GM21447 (cell line): ENCODE results near the gene PRKAR1B.

Experiments used
- ATAC-seq: cut with Tn5 transposase; IDR thresholded peaks from one replicate; pipeline ENCODE4 v1.9.1; 2021; ENCODE audit not compliant: unreplicated experiment

PRKAR1B gene

GRCh38 chr7:725223-726005 lies 1.7 kb downstream of the PRKAR1B start:
- ATAC-seq: no peak

DNA sequence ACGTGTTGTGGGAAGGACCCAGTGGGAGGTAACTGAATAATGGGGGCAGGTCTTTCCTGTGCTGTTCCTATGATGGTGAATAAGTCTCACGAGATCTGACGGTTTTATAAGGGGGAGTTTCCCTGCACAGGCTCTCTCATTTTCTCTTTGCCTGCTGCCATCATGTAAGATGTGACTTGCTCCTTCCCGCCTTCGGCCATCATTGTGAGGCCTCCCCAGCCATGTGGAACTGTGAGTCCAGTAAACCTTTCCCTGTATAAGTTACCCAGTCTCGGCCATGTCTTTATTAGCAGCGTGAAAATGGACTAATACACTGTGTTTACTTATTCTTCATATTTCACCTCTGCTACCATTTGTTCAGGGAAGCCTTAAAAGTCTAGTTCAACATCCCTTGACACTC lies 2.8 kb downstream of the PRKAR1B start:
- no peak for ATAC-seq

DNA sequence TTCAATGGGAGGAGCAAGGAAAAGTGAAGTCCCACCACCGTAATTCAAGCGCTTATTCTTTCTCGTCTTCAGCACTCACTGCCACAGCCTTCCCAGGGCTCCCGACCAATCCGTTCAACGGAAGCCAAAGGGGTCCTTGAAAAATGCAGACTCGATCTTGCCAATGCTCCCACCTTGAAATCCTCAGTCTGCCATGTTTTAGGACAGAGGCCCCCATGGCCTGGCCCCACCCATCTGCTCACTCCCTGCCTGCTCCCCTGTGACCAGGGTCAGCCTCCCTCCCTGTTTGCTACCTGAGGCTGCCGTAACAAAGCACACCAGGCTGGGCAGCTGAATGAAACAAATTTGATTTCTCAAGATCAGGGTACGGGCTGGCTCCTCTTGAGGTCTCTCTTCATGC lies 3.5 kb downstream of the PRKAR1B start:
- no peak for ATAC-seq

GRCh38 chr7:721619-722248 lies 5.3 kb downstream of the PRKAR1B start:
- ATAC-seq: no peak

GRCh38 chr7:716636-717035 lies 10.4 kb downstream of the PRKAR1B start:
- ATAC-seq: no peak

GRCh38 chr7:716222-716621 lies 10.9 kb downstream of the PRKAR1B start:
- ATAC-seq: no peak

- no peak for ATAC-seq
These were observed 12.8 kb downstream of the PRKAR1B start for GRCh38 chr7:714251-714671.

- ATAC-seq: no peak
These were observed 13.4 kb downstream of the PRKAR1B start for GRCh38 chr7:713488-714230.

DNA sequence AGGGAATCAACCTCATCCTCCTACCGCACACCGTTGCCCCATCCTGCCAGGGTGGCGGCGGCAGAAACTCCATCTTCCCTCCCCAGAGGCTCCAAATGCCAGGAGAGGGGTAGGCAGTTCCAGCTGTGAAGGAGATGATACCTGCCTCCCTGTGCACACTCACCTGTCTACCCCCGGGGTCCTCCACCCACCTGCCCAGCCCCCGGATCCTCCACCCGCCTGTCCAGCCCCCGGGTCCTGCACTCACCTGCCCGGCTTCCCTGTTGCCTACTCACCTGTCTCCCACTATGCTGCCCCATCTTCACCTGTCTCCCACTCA lies 14.0 kb downstream of the PRKAR1B start:
- ATAC-seq: no peak

- ATAC-seq: no peak
These were observed 14.5 kb downstream of the PRKAR1B start for GRCh38 chr7:712381-713138.

- no peak for ATAC-seq
These were observed 15.1 kb downstream of the PRKAR1B start for GRCh38 chr7:711922-712380.

GRCh38 chr7:711093-711921 lies 15.8 kb downstream of the PRKAR1B start:
- ATAC-seq: no peak

DNA sequence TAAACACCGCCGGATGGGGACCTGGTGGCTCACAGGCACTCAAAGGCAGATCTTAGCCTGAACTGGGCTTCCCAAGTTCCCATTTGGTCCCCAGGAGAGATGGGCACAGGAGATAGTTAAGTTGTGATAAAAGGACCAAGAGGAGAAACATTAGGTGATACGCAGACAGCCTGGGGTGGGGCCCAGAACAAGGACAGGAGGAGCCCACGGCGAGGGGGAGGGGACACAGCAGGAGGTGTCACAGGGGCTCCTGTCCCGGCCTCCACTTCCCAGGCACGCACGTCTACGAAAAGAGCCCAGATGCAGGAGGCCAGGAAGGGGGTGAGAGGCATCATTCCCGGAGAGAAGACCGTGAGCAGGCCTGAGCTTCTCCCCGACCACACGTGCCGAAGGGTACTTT lies 16.9 kb downstream of the PRKAR1B start:
- ATAC-seq: no peak

DNA sequence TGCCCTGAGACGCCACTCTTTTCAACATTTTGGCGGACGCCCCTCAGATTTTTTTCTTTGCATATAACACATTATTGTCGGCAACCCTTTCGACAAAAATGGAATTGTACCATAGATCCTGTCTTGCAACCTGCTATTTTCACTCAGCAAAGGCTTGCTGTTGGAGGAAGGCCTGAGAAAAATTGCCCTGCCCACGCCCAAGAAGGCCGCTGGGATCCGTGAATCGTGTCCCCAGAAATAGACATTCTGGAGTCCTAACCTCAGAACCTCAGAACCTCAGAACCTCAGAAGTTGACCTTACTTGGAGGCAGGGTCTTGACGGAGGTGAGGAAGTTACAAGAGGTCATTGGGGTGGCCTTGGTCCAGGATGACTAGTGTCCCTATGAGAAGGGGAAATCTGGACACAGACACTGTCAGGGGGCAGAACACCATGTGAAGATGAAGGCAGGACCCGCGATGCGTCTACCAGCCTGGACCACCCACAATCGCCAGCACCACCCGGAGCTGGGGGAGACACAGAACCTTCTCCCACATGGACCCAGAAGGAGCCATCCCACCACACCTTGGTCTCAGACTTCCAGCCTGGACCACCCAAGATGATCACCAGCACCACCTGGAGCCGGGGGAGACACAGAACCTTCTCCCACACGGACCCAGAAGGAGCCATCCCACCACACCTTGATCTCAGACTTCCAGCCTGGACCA lies 19.6 kb downstream of the PRKAR1B start:
- ATAC-seq: no peak

GRCh38 chr7:706721-707120 lies 20.4 kb downstream of the PRKAR1B start:
- no peak for ATAC-seq

- no peak for ATAC-seq
These were observed 24.0 kb downstream of the PRKAR1B start for GRCh38 chr7:703049-703448.

DNA sequence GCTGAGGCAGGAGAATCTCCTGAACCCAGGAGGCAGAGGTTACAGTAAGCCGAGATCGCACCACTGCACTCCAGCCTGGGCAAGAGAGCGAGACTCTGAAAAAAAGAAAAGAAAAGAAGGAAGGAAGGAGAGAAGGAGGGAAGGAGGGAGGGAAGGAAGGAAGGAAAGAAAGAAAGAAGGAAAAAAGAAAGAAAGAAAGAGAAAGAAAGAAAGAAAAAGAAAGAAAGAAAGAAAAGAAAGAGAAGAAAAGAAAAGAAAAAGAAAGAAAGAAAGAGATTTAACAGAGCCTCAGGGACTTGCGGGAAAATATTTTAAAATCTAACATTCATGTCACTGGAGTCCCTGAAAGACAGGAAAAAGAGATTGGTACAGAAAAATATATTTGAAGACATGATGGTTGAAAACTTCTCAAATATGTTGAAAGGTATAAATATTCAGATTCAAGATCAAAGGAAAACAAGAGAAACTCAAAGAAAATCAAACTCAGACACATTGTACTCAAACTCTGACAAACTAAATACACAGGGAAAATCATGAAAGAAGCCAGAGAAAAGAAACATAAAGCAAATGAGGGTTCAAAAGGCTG lies 25.9 kb downstream of the PRKAR1B start:
- no peak for ATAC-seq

GRCh38 chr7:699476-700170 lies 27.5 kb downstream of the PRKAR1B start:
- ATAC-seq: no peak
